Mucosa of descending colon (tissue), 3 donors: ENCODE results near the gene HAPLN3. TPM values are rescaled to one million over a fixed set of nuclear protein-coding genes. Genes with fewer than 3 reads are reported as not detected.

Experiments
- ATAC-seq: fragments of 200-7000 bp; cut with Tn5 transposase; one replicate; pipeline ENCODE4 v1.9.1; 2020; ENCODE audit warnings: mild to moderate bottlenecking, moderate library complexity
- DNase-seq, 3 donors: peaks; one replicate each; pipeline ENCODE4 v3.0.0-alpha.2; 2020
- H3K36me3 ChIP-seq: fragments of 200-600 bp; one replicate; pipeline ENCODE4 v1.8.0; 2021; ENCODE audit warnings: low read depth, mild to moderate bottlenecking
- H3K4me1 ChIP-seq: fragments of 200-600 bp; one replicate; pipeline ENCODE4 v1.8.0; 2021; ENCODE audit warnings: low read depth, mild to moderate bottlenecking
- H3K4me3 ChIP-seq: fragments of 200-600 bp; one replicate; pipeline ENCODE4 v1.8.0; 2021; ENCODE audit warnings: mild to moderate bottlenecking
- H3K9me3 ChIP-seq: fragments of 200-600 bp; one replicate; pipeline ENCODE4 v1.8.0; 2021; ENCODE audit warnings: mild to moderate bottlenecking
- intact Hi-C, 2 donors: fragments of 100-400 bp; cut with DNase I in 1 of 2; cut with micrococcal nuclease in 1 of 2; formaldehyde crosslinking; loops; one replicate each; pipeline versions ENCODE4 v1.11.0 to v1.11.1; 2022; cut with DNase I, micrococcal nuclease
- total RNA-seq, 3 donors: library from RNA; stranded (reverse); fragmentation: NEBNext Ultra II Directional in 2 of 3; extraction: Animal tissue kit (Norgen Biotek cat#: 25700) in 2 of 3; gene quantifications; one replicate each; pipeline versions ENCODE4 v1.2.1 to v1.2.4, GENCODE V29; 2021 to 2023
- TF ChIP-seq, protein P1 (sequence below): fragments of 200-600 bp; IDR thresholded peaks from one replicate; pipeline ENCODE4 v1.8.0; 2022; ENCODE audit warnings: antibody characterized with exemption, mild to moderate bottlenecking
- donor health status: DM: no; HTN: no; CAD: no; lungs with moderate emphysema.
- donor health status: DM: no; HTN: no; CAD: no.
- donor health status: DM: no; HTN: yes; CAD: no.

Gene HAPLN3
- total RNA-seq, 3 donors from 2014 or later, result 2.7 to 6.7 (median 4.0) TPM

DNA sequence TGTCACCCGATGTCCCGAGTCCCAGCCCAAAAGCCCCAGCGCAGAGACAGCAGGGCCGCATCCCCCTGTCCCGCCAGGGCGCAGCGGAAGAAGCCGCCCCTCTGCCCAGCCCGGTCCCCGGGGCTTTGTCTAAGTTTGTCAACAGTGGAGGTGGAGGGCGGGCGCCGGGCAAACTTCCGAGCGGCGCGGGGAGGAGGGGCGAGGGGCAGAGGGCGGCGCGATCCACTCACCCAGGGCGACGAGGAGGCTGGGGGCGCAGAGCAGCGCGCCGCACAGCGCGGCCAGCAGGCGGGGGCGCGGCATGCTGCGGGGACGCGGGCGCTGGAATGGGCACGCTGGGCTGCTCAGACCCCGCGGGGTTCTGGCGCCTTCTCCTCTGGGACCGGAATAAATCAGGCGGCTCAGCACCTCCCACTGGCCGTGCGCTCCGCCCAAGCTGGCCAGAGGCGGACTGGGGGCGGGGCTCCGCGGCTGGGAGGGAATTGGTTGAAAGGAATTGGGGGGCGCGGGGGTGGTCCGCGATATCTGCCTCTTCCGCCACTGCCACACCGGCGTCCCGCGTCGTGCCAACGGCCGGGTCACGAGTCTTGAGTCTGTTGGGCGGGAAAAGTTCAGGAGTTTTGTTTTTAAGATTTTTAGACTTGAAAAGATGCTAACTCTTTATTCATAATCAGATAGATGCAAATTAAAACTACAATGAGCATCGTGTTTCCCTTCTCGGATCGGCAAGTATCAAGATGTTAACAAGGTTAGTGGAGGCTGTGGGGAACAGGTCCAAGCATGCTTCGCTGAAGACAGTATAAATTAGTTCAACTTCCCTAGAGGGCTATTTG is 17.9 kb upstream of the HAPLN3 start, which contains the start of gene MFGE8:
Gene MFGE8 (minus strand): TSS at position 363 of the 833 bp plus-strand sequence. CDS start 60 bp downstream, at position 303.
- no peaks in the 10 kb centered on the region for H3K36me3 ChIP-seq
- TF ChIP-seq, protein P1, sequence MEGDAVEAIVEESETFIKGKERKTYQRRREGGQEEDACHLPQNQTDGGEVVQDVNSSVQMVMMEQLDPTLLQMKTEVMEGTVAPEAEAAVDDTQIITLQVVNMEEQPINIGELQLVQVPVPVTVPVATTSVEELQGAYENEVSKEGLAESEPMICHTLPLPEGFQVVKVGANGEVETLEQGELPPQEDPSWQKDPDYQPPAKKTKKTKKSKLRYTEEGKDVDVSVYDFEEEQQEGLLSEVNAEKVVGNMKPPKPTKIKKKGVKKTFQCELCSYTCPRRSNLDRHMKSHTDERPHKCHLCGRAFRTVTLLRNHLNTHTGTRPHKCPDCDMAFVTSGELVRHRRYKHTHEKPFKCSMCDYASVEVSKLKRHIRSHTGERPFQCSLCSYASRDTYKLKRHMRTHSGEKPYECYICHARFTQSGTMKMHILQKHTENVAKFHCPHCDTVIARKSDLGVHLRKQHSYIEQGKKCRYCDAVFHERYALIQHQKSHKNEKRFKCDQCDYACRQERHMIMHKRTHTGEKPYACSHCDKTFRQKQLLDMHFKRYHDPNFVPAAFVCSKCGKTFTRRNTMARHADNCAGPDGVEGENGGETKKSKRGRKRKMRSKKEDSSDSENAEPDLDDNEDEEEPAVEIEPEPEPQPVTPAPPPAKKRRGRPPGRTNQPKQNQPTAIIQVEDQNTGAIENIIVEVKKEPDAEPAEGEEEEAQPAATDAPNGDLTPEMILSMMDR, result no peak
- H3K4me1 ChIP-seq, result no peaks in the 10 kb centered on the region
- intact Hi-C loops, result no loop called here
- peak; percentile 82 for ATAC-seq
- H3K4me3 ChIP-seq, result peak within 1 kb of the TSS; percentile 27
- H3K9me3 ChIP-seq, result no peaks in the 10 kb centered on the region
- DNase-seq, result peak; percentile 68 to 76 (median 76)

DNA sequence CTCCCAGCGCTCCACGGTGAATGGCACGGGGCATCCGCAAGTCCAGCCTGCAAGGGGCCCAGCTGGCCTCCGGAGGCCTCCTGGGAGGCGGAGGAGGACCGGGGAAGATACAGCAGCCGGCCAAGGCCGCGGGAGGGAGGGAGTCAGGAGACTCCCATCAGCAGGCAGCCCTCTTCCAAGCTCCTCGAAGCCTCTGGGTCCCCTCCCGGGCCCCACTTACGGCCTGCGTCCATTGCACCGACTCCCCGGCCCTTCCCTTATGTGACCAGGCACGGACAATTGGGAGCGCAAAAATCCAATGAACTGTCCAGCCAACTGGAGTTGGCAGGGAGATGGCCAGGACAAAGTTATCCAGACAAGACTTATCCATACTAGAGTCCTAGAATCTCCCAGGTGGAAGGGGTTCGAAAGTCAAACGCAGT is 17.2 kb upstream of the HAPLN3 start:
- no peaks in the 10 kb centered on the region for H3K9me3 ChIP-seq
- H3K4me1 ChIP-seq, result no peaks in the 10 kb centered on the region
- DNase-seq (no peak), ATAC-seq (peak; percentile 3)
- intact Hi-C loops, result no loop called here
- TF ChIP-seq, protein P1, result no peak
- H3K4me3 ChIP-seq, result peak overlapping the region; percentile 27
- no peaks in the 10 kb centered on the region for H3K36me3 ChIP-seq

DNA sequence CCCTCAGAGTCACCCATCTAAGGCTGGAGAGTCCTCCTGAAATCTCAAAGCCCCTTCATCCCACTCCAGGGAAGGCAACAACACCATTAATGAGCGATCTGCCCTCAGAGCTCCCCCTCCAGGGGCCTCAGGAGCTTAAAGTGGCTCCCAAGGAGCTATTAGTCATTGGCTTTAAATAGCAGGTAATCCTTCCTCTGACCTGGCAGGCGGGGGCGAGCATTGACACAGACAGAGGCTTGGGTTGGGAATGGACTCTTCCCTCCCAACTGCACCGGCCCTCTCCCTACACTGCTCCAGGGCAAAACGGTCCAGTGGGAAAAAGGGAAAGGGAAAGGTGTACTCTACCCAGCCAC is 16.4 kb upstream of the HAPLN3 start:
- intact Hi-C loops, result no loop called here
- DNase-seq (no peak), ATAC-seq (no peak)
- Histone ChIP-seq H3K4me3 (no peak overlapping the region), H3K4me1 (no peaks in the 10 kb centered on the region), H3K36me3 (no peaks in the 10 kb centered on the region), H3K9me3 (no peaks in the 10 kb centered on the region)
- TF ChIP-seq, protein P1, result no peak

DNA sequence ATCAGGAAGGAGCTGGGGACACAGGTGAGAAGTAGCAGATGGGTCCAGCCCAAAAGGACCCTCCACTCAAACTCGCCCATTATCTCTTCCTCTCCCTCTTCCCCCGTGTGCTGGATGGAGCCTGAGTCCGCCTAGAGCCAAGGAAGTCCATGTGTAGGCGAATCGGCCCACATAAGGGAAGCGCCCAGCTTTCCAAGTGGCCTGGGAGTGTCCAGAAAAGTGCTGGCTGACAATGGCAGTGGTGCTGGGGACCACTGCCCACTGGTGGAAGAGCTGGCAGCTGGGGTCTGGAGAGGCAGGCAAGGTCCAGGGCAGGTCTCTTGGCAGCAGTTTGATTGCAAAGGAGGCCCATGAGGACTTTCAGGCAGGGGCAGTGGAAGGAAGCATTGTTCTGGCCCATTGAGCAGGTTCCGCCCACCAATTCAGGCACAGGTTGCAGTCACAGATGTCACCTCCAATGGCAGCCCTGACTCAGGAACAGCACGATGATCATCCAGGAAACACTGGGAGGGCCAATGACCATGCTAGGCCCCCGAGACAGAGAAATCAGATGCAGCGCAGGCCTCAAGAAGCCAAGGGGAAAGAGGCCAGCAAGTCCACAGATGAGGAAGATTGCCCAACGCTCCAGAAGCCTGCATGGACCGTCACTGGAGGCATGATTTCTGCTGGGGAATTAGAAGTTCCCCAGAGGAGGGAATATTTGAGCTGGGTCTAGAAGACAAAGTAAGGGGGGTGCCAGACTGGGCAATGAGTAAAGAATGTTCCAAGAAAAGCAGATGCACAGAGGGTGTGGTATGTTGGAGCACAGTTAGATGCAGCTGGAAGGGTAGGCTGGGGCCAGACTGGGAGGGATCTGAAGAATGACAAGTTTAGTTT is 14.8 kb upstream of the HAPLN3 start:
- no peak for DNase-seq
- no peak for ATAC-seq
- Histone ChIP-seq H3K36me3 (no peaks in the 10 kb centered on the region), H3K4me1 (no peaks in the 10 kb centered on the region), H3K9me3 (no peaks in the 10 kb centered on the region), H3K4me3 (no peak overlapping the region)
- intact Hi-C loops, result loop anchor here (10.0 kb wide), 2 partner anchors 105 to 265 kb away; no protein-coding TSS in a partner anchor
- TF ChIP-seq, protein P1, result no peak

DNA sequence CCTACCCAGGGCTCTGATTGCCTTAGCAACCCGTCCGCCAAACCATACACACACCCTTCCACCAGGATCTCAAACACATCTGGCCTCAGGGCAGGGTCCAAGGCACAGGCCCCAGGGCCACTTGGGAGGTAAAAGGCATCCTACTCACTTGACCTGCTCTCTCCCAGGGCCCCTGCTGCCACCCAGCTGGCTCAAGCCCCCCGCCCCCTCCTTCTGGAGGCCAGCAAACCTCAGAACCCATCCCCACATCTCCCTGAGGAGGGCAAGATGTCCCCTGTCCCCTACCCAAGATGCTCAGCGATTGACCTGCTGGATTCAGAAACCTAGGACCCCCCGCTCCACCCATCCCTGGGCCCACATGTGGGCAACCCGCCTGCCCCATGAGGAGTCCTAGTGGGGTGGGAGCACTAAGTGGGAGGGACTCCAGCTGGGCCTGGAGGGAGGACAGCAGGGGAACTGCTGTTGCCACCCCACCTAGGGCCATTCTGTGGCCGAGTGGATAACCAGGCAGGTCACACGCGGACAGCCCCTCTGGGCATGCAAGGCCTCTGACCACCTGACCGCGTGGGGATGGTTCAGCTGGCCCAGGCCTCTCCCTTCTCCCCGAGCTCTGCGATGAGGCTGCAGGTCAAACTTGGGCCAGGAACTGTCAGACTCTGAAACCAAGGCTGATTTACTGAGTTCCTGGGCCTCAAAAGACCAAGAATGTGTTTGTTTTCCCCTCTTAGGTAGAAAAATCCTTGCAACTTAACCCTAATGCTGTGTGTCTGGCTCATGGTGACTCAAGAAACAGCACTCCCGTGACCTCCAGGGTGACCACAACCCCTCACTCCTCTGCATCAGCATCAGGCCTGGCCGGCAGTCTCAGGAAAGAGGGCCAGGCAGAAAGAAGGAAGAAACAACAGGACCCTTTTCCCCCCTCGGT is 13.6 kb upstream of the HAPLN3 start:
- intact Hi-C loops, result loop anchor here (10.0 kb wide), 2 partner anchors 106 to 266 kb away; no protein-coding TSS in a partner anchor
- no peaks in the 10 kb centered on the region for H3K4me1 ChIP-seq
- DNase-seq (no peak), ATAC-seq (no peak)
- TF ChIP-seq, protein P1, result no peak
- H3K36me3 ChIP-seq, result no peaks in the 10 kb centered on the region
- no peak overlapping the region for H3K4me3 ChIP-seq
- no peaks in the 10 kb centered on the region for H3K9me3 ChIP-seq
